TTC549 (cell line): ENCODE data around the gene MCF2L.
"Not testable (repeated sequence)": the region's sequence is repeated elsewhere in the genome, so short reads cannot be mapped to it uniquely, and the experiment has no call there.

ENCODE experiments used
- FAIRE-seq: peaks from 2 replicates; lab custom pipeline; 2012; peaks lifted over from hg19 to GRCh38; lab: Jason Lieb, UNC

Gene MCF2L

DNA sequence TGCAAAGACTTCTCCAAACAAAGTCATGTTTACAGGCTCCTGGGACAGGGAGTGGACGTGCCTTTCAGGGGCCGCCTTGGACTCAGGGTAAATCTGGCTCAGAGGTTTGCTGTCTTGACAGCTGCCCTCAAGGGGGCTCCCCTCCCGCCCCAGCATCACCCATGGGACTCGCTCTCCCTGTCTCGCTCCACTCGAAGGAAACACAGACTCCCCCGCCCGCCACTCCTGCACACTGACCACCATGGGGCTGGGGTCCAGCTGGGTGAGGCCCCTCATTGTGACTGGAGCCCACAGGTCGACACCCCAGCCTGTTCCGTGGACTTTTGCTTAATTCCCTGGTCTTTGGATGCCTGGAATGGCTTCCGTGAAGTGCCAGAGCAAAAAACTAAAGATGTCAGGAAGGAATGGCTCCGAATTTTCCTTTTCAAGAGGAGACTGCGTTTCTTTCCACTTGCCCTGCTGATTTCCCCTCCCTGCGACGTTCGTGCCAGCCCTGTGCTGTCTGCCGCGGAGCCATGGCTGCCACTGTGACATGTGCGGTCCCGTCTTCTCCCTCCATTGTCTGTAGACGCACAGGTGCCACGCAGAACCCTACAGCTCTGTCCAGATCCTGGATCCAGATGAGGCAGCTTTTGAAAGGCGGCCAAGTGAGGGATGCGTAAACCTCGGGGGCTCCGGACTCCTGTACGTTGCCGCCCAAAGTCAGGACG, 48.6 kb downstream of the MCF2L start:
- FAIRE-seq = no peak

DNA sequence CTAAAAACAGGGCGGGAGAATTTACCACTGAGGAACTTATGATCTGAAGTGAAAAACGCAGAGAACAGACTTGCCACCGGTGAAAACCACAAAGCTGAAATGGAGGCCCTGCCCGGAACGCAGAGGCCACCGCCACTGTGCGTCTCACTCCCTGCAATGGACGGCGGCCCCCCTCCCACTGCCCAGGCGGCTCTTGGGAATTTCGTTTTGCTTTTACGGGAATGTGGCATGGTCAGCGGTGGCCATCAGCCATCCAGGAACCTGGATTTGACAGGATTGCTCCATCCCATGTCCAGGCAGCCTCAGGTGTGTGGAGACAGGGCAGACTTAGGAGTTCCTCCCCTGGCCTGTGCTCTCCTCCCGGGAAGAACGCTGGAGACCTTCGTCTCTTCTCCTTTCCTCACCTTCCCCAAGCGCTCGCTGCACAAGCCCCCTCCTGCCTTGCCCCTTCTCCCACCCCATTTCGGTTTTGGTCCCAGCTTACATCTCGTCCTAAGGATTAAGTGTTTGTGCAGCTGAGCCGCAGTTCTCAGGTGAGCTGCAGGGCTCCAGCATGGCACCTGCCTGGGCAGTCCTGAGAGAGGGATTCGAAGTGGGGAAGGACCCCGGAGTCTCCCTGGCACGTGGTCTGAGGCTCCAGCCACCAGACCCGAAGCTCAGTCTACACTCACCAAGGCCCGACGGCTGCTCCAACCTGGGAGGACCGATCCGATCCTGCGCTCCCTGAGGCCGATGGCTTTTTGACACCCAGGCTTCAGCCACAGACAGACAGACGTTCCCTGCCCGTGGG, 49.9 kb downstream of the MCF2L start:
- no peak for FAIRE-seq

DNA sequence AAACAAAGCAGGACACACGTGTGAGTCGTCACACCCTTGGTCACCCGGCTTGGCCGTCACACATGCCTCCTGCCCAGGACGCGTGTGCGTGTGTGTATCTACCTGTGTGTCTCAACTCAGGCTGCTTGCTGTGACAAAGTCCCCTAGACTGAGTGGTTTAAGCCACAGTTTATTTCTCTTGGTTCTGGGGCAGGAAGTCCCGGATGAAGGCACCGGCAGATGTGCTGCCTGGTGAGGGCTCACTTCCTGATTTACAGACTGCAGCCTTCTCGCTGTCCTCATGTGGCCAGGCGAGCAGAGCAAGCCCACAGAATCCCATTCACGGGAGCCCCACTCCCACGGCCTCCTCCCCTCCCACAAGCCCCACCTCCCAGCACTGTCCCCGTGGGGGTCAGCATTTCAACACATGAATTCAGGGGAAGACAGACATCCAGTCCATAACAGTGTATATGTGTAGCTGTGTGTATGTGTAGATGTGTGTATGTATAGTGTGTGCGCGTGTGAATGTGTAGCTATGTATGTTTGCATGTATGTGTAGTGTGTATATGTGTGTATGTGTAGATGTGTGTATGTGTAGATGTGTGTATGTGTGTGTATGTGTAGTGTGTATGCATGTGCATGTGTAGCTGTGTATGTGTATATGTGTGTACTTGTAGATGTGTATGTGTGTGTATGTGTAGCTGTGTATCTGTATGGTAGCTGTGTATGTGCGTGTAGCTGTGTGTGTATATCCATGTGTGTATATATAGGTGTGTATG, 51.5 kb downstream of the MCF2L start:
- no peak for FAIRE-seq

DNA sequence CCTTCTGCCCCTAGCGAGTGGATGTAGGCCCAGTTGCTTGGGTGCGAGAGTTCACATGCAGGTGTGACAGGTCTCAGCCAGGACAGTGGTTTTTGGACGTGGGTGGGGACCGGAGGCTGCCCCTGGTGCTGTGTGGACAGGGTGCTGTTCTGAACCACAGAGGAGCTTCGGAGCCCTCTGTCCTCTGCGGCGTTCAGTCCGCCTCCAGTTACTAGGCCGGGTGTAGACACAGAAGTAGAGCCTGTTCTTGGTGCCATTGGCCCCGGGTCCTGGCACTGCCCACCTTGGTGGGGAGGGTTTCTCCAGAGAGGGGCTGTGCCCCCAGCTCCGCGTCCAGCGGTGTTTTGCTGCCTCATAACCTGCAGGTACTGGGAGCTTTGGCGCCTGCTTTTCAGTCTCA, 52.4 kb downstream of the MCF2L start:
- FAIRE-seq = no peak

DNA sequence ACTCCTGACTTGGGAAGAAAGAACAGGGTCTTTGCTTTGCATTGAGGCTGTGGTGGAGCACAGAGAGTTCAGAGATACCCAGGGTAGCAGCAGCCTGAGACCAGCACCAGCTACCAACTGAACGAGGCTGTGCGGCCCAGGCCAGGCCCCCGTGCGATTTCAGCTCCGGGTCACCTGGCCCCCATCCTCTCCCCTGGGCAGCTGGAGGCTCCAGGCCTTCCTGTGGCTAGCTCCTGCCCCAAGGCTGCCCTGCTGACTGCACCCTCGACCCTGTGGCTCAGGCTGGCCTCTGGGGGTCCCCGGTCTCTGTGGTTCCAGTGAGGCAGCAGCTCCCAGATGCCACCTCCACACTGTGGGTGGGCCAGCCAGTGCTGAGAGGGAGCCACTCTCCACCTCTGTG, 52.8 kb downstream of the MCF2L start:
- no peak for FAIRE-seq

DNA sequence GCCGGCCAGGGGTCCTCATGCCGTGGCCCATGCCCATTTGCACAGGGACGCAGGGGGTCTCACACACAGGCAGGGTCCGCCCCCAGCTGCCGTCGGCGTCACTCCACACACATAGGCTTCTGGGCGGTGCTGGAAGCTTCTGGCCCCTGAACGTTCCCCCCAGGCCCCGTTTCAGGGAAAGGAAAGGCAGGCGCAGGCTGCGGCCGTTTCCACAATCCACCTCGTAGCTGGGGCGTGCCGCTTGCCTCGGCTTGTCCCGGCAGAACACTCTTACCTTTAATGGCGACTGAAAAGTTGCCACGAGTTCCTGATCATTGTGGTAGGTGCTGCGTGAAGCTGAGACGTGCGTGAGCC, 53.4 kb downstream of the MCF2L start:
- FAIRE-seq = no peak

DNA sequence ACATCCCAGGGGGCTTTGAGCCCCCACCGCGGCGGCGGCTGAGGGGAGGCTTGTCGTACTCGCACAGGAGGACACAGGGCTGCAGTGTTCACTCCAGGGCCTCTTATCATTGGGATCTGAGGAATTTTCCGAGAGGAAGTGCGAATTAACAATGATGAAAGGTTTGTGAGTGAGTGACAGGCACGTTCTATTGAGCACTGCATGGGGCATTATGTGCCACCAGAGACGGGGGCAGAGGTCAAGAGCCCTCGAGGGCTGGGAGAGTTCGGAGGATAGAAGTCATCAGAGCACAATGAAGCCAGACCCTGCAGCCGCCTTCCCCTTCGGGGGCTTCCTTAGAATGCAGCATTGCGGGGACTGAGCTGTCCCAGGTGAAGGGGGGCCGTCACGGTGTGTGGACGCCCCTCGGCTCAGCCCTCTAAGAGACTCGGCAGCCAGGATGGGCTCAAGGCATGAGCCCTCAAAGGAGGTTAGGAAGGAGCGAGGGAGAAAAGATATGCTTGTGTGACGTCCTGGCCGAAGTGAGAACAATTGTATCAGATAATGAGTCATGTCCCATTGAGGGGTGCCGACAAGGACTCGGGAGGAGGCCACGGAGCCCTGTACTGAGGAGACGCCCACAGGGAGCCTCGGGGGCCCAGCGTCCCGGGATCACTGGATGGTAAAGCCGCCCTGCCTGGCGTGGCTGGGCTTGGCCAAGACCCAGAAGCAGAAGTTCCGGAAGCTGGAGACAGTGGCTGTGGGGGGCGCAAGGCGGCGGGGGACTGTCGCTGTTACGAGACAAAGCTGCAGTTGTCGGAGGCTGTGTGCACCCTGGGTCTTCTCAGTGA, 53.9 kb downstream of the MCF2L start:
- FAIRE-seq = no peak

DNA sequence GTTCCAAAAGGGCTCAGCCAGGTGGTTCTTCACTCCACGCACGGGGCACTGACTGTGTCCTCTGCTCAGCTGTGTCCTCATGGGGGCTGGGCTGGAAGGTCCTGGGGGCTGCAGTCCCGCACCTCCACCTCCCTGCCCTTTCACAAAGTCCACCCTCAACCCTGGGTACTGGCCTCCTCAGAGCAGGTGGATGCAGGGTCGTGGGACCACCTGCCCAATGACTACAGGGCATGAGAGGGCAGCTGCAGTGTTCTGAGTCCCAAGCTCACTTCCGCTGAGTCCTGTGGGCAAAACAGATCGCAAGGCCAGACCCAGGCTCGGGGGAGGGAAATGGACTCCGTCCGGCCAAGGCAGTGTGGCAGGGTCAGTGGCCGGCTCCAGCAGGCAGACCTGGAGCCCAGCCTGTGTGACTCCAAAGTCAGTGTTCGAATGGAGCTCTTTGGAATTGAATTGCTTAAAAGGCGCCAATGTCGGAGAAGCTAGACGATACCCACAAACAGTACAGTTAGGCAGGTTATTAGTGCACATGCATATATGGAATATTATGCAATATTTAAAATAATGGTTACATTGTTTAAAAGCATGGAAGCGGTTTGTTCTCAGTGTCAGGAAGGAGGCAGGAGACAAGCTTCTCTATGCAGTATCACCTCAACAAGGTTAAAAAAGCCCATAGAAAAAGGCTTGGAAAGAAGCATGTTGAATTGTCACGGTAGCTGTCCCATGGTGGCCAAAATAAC, 54.8 kb downstream of the MCF2L start:
- FAIRE-seq = no peak

DNA sequence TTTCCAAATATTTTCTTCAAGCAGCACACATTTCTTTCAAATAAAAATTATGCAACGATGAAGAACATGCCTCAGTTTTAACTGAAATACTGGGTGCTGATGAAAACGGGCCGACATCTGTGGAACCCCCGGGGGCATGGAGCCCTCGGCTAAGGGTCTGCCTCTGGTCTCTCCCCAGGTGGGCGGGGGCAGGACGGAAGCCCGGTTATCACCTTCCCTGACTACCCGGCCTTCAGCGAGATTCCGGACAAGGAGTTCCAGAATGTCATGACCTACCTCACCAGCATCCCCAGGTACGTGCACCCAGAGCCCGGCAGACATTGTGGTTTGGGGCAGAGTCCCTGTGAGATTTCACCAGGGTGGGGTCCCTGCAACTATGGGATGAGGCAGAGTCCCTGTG, 55.5 kb downstream of the MCF2L start:
- FAIRE-seq = no peak

DNA sequence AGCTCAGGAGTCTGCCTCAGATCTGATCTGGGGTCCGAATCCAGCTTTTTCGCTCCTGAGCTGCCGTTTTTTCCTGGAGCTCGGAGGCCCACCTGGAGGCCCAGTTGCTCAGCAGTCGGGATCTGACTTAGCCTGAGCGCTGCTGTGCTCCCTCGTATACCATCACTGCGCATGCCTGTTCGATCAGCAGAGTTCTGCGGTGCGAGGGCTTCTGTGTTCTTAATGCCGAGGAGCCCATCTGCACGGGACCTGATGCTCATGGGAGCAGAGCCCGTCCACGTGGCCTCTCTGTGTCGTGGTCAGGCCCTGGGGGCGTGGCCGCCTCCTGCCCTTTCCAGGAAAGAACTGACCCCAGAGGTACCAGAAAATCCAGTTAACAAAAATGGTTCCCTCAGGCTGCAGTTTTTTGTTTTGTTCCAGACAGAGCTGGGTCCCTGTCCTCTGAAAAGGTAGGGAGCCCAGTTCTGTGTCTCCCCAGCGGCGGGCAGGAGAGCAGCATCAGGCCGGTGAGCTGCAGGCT, 57.4 kb downstream of the MCF2L start:
- no peak for FAIRE-seq

DNA sequence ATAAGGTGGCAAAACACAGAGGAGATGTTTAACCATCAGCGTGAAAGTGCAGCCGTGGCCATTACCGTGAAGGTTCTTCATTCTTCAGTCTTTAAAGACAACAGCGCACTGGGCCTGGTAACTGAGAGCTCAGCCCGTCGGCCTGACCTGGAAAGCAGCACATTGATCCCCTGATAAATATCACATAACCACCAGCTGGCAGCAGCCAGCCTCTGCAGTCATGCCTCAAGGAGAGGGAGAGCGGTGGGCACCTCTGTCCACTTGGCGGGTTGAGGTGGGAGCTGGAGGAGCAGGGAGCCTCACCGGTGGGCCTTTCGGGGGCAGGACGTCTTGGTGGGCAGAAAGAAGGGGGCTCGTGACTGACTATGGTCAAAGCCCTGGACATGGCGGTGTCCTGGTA, 58.1 kb downstream of the MCF2L start:
- FAIRE-seq = no peak

DNA sequence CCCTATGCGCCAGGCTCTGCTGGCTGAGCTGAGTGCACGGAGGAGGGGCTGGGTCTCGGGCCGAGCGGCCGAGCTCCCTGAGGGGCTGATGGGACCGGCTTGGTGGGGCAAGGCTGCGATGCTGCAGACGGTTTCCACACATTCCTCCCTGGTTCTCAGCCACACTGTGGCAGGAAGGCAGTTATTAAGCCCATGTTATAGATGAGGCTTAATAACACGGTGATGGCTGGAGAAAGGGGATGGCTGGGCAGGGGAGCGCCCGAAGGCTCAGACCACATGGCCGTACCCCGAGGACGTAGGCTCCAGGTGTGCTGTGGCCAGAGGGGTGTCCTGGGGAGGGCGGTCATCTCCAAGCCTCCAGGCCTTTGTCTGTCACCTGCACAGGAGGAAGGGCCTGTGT, 58.6 kb downstream of the MCF2L start:
- FAIRE-seq = no peak

DNA sequence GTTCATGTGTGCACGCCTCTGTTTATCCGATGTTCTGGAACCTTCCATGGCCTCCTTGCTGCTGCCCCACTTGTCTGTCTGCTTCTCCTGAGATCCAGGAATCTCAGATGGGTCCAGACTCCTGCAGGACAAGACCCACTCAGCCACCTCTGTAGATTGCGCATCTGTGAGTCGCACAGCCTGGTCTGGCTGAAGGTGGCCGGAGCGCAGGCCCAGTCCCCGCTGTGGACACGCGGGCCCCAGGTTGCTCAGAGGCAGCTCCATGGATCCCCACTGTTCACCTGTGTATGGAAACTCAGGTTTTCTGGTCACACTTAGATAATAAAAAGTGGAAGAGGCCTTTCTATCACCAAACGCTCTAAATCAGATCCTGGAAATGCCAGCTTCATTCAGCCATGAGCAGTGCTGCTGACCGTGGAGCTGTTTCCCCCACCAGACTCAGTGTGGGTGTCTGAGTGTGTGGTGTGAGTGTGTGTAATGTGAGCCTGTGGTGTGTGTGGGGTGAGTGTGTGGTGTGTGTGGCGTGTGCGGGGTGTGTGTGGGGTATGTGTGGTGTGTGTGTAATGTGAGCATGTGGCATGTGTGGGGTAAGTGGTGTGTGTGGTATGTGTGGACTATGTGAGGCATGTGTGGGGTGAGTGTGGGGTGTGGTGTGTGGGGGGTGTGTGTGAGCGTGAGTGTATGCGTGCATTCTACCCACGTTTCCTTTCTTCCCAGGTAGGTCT, 59.5 kb downstream of the MCF2L start:
- FAIRE-seq = no peak

DNA sequence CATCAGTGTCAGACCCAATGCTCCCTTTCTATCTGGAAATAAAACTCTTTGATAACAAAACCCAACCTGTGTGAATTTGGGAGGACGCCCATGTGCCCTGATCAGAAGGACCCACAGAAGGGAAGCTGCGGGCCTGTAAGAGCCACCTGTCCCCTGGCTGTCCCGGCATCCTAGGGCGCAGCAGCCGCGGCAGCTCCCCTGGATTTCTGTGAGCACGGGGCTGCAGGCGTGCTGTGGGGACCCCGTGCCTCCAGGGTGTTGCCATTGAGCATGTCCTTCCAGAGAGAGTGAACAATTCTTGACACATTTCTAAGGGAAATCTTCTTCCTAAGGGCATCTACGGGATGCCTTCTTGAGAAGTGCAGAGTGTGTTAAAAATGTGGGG, 60.0 kb downstream of the MCF2L start:
- no peak for FAIRE-seq

DNA sequence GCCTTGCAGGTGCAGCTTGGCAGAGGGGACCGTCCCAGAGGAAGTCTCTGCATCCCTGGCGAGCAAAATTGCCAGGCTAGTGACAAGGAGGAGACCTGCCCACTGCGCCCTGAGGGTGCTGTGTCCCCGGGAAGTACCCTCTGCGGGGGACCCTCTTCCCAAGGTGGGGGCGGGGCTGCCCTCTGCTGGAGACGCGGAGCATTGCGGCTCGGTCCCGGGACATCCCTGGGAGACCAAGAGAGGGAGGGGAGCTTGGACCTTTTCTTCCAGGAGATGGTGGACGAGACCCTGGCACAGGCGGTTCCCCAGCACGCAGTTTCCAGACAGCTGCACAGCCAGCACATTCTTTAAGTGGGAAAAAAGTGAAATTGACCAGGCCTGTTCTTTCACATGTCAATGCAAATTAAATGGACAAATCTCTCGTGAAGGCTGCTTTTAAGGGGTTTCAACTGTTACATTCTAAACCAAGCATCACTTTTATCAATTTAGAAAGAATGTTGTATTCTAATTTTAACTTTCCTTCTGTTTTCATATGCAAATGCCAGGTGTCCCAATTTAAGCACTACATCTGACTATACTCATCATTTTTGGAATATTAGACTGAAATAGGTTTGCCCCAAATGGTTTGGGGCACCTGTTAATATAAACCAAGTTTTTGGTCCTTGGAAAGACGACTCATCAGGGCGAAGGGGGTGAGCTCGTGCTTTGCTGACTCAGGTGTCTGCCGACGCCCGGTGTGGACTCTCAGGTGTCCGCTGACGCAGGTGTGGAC, 60.7 kb downstream of the MCF2L start:
- no peak for FAIRE-seq

DNA sequence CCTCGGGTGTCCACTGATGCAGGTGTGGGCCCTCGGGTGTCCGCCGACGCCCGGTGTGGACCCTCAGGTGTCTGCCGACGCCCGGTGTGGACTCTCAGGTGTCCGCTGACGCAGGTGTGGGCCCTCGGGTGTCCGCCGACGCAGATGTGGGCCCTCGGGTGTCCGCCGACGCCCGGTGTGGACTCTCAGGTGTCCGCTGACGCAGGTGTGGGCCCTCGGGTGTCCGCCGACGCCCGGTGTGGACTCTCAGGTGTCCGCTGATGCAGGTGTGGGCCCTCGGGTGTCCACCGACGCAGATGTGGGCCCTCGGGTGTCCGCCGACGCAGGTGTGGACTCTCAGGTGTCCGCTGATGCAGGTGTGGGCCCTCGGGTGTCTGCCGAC, 61.2 kb downstream of the MCF2L start:
- not testable (repeated sequence) for FAIRE-seq

DNA sequence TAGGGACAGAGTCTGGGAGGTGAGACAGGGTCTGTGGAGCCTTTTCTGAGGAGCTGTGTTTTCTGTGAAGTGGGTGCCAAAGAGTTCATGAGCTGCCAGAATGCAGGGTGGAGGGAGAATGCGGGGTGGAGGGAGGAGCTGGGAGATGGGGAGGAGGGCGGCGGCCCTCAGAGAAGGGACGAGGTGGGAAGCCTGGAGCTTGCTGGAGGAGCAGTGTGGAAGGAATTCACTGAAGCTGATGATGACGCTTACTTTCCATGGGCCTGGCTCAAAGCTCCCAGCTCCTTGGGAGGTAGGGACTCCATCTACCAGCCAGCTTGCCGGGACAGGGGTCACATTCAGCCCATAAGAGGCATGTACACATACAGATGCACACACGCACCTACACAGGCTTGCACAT, 62.5 kb downstream of the MCF2L start:
- FAIRE-seq = no peak

DNA sequence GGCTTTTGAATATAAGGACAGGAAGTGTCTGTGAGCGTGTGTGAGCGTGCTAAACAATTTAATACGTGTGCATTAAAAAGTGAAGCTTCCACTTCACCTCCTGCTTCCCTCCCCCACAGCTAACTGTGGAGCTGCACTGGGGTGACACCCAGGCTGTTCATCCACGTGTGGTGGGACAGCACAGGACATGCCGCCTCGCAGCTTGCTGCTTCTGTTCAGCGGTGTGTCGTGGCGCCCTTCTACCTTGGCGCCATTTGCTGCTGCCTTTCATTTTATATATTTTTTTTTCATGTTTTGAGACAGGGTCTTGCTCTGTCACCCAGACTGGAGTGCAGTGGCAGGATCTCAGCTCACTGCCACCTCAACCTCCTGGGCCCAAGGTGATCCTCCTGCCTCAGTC, 63.3 kb downstream of the MCF2L start:
- no peak for FAIRE-seq

DNA sequence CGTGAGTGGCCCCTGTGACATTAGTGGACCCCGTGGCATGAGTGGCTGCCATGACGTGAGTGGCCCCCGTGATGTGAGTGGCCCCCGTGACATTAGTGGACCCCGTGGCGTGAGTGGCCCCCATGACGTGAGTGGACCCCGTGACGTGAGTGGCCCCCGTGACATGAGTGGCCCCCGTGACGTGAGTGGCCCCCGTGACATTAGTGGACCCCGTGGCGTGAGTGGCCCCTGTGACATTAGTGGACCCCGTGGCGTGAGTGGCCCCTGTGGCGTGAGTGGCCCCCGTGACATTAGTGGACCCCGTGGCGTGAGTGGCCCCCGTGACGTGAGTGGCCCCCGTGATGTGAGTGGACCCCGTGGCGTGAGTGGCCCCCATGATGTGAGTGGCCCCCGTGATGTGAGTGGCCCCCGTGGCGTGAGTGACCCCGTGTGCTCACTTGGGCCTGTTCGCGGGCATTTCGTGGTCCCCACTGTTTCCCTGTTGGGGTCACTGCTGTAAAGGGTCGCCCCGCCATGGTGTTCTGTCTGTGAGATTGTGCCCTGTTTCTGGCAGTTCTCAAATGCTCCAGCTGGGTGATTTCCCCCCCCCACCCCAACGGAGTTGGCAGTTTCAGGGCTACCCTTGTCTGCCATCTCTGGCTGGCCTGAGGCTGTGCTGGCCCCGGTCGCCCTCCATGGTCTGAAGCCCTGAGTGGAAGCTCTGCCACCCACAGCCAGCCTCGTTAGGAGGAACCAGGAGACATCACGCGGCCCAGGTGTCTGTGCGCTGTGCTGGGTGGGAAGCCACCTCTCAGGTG, 64.2 kb downstream of the MCF2L start:
- FAIRE-seq = no peak
